MM.1S (cell line): ENCODE results near the gene TBC1D9B.

ENCODE experiments used
- DNase-seq: peaks from one replicate; pipeline ENCODE4 v3.0.0-alpha.2; 2015
- H2AFZ ChIP-seq: fragments of 300-600 bp; sonication (generic); 2 replicates; pipeline ENCODE4 v1.6.0; 2016; ENCODE audit warnings: antibody characterized with exemption, low read length
- H3F3A ChIP-seq: fragments of 300-600 bp; sonication (generic); 2 replicates; pipeline ENCODE4 v1.6.1; 2016; ENCODE audit warnings: mild to moderate bottlenecking, antibody characterized with exemption, low read length, moderate library complexity, mixed read lengths; ENCODE audit not compliant: insufficient read depth
- H3K27ac ChIP-seq: fragments of 300-600 bp; sonication (generic); 2 replicates; pipeline ENCODE4 v1.5.1; 2016; ENCODE audit warnings: mild to moderate bottlenecking, low read length
- H3K27me3 ChIP-seq: fragments of 300-600 bp; sonication (generic); replicated peaks from 2 replicates; pipeline ENCODE4 v1.6.0; 2016; ENCODE audit warnings: low read length; ENCODE audit not compliant: insufficient read depth
- H3K36me3 ChIP-seq: fragments of 300-600 bp; sonication (generic); replicated peaks from 2 replicates; pipeline ENCODE4 v1.6.1; 2016; ENCODE audit warnings: mild to moderate bottlenecking, low read length, mixed read lengths; ENCODE audit not compliant: insufficient read depth
- H3K4me1 ChIP-seq: fragments of 300-600 bp; sonication (generic); 2 replicates; pipeline ENCODE4 v1.6.1; 2016; ENCODE audit warnings: low read length, mixed read lengths
- H3K4me2 ChIP-seq: fragments of 300-600 bp; sonication (generic); 2 replicates; pipeline ENCODE4 v1.6.0; 2016; ENCODE audit warnings: low read depth, low read length
- H3K4me3 ChIP-seq: fragments of 300-600 bp; sonication (generic); 2 replicates; pipeline ENCODE4 v1.5.1; 2016; ENCODE audit warnings: low read length, mixed read lengths
- H3K79me2 ChIP-seq: fragments of 300-600 bp; sonication (generic); 2 replicates; pipeline ENCODE4 v1.6.1; 2016; ENCODE audit warnings: mixed run types, low read length, mixed read lengths
- H3K9ac ChIP-seq: fragments of 300-600 bp; sonication (generic); 2 replicates; pipeline ENCODE4 v1.6.1; 2016; ENCODE audit warnings: low read length, mixed read lengths
- H3K9me2 ChIP-seq: fragments of 300-600 bp; sonication (generic); replicated peaks from 2 replicates; pipeline ENCODE4 v1.6.1; 2016; ENCODE audit warnings: mild to moderate bottlenecking, low read length, mixed read lengths; ENCODE audit not compliant: insufficient read depth
- H3K9me3 ChIP-seq: fragments of 300-600 bp; sonication (generic); replicated peaks from 2 replicates; pipeline ENCODE4 v1.6.1; 2016; ENCODE audit warnings: mild to moderate bottlenecking, low read length, mixed read lengths; ENCODE audit not compliant: insufficient read depth
- H4K20me1 ChIP-seq: fragments of 300-600 bp; sonication (generic); 2 replicates; pipeline ENCODE4 v1.6.1; 2016; ENCODE audit warnings: mild to moderate bottlenecking, low read length, moderate library complexity, mixed read lengths; ENCODE audit not compliant: insufficient read depth
- CTCF ChIP-seq: fragments of 300-600 bp; sonication (generic); IDR thresholded peaks from 2 replicates; pipeline ENCODE4 v1.5.1; 2016; ENCODE audit warnings: antibody characterized with exemption, low read length, mixed read lengths
- EZH2 ChIP-seq: fragments of 300-600 bp; sonication (generic); optimal IDR thresholded peaks from 2 replicates; pipeline ENCODE3; 2017; ENCODE audit warnings: low read depth, mild to moderate bottlenecking, antibody characterized with exemption, low read length, mixed read lengths
- EZH2phosphoT487 ChIP-seq: fragments of 300-600 bp; sonication (generic); IDR thresholded peaks from 2 replicates; pipeline ENCODE4 v1.6.1; 2018; ENCODE audit warnings: antibody characterized with exemption, low read length

TBC1D9B gene

GRCh38 chr5:179815491-179816249 lies 92.0 kb downstream of the TBC1D9B start:
- peaks cover 20% of the 10 kb centered on the region for H3K4me1 ChIP-seq
- no peaks in the 10 kb centered on the region for H3K9me3 ChIP-seq
- H3K9me2 ChIP-seq, result no peaks in the 10 kb centered on the region
- no peaks in the 10 kb centered on the region for H3K27me3 ChIP-seq
- no peak overlapping the region for H3K4me3 ChIP-seq
- H2AFZ ChIP-seq, result no peak overlapping the region
- no peak overlapping the region for H3K9ac ChIP-seq
- H3K4me2 ChIP-seq, result no peak overlapping the region
- TF ChIP-seq CTCF, result no peak
- no peak for TF ChIP-seq EZH2phosphoT487
- TF ChIP-seq EZH2, result no peak
- no peaks in the 10 kb centered on the region for H3K36me3 ChIP-seq
- H3K27ac ChIP-seq, result no peak overlapping the region
- H4K20me1 ChIP-seq, result no peaks in the 10 kb centered on the region
- H3F3A ChIP-seq, result peaks cover 11% of the 10 kb centered on the region; the same call in 1 of the 2 replicates
- peaks cover 15% of the 10 kb centered on the region for H3K79me2 ChIP-seq
- DNase-seq, result no peak

- Histone ChIP-seq H3K27me3 (no peaks in the 10 kb centered on the region), H3K27ac (no peak overlapping the region), H3K9me2 (no peaks in the 10 kb centered on the region), H2AFZ (no peak overlapping the region), H3K4me2 (no peak overlapping the region), H3K9me3 (no peaks in the 10 kb centered on the region), H3K9ac (no peak overlapping the region), H3K4me1 (peaks cover 6% of the 10 kb centered on the region), H3K4me3 (no peak overlapping the region), H3F3A (no peaks in the 10 kb centered on the region), H3K36me3 (no peaks in the 10 kb centered on the region), H4K20me1 (no peaks in the 10 kb centered on the region), H3K79me2 (peaks cover 6% of the 10 kb centered on the region; the same call in 1 of the 2 replicates)
- TF ChIP-seq EZH2 (no peak), CTCF (no peak), EZH2phosphoT487 (no peak)
- DNase-seq, result no peak
Measured at GRCh38 chr5:179814090-179814489, 93.6 kb downstream of the TBC1D9B start.

GRCh38 chr5:179812997-179813607 lies 94.6 kb downstream of the TBC1D9B start:
- H3K9me2 ChIP-seq, result no peaks in the 10 kb centered on the region
- no peaks in the 10 kb centered on the region for H3K36me3 ChIP-seq
- H3K79me2 ChIP-seq, result peaks cover 3% of the 10 kb centered on the region
- no peaks in the 10 kb centered on the region for H3F3A ChIP-seq
- H3K4me2 ChIP-seq, result no peak overlapping the region
- H3K27me3 ChIP-seq, result no peaks in the 10 kb centered on the region
- H4K20me1 ChIP-seq, result no peaks in the 10 kb centered on the region
- no peak overlapping the region for H3K4me3 ChIP-seq
- H3K4me1 ChIP-seq, result peaks cover under 1% of the 10 kb centered on the region
- no peak overlapping the region for H2AFZ ChIP-seq
- no peak for DNase-seq
- no peaks in the 10 kb centered on the region for H3K9me3 ChIP-seq
- H3K27ac ChIP-seq, result no peak overlapping the region
- H3K9ac ChIP-seq, result no peak overlapping the region
- TF ChIP-seq EZH2, result no peak
- no peak for TF ChIP-seq EZH2phosphoT487
- no peak for TF ChIP-seq CTCF
